LNCaP clone FGC (cell line): ENCODE measurements around the gene USP12.

Experiments used
- DNase-seq: peaks from one replicate; pipeline ENCODE4 v3.0.0-alpha.2; 2011; ENCODE audit warnings: low read depth
- H3K4me3 ChIP-seq: 2 replicates; pipeline ENCODE4 v1.5.1; 2011; ENCODE audit warnings: mild to moderate bottlenecking, low read depth, low read length, control low read depth
- TF ChIP-seq, protein P1 (sequence below): IDR thresholded peaks from 2 replicates; pipeline ENCODE4 v1.5.1; 2012; ENCODE audit warnings: mild to moderate bottlenecking; ENCODE audit not compliant: control insufficient read depth, insufficient read depth; ENCODE audit errors: extremely low read depth

USP12 gene

DNA sequence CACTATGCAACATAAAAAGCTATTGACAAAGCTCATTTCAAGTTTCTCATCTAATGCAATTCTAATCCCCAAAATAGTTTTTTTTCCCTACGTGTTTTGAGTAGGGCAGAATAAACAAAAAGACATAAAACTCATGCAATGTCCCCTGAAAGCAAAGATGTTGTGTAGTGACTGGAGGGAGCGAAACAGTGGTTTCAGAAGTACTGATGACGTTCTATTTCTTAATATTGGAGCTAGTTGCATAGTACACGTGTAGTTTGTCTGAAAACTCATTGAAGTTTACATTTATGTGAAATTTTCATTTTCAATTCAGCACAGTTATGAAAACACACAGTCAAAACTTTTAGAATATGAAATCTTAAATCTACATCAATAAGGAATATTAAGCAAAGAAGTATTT, 31.6 kb downstream of the USP12 start:
- TF ChIP-seq, protein P1, sequence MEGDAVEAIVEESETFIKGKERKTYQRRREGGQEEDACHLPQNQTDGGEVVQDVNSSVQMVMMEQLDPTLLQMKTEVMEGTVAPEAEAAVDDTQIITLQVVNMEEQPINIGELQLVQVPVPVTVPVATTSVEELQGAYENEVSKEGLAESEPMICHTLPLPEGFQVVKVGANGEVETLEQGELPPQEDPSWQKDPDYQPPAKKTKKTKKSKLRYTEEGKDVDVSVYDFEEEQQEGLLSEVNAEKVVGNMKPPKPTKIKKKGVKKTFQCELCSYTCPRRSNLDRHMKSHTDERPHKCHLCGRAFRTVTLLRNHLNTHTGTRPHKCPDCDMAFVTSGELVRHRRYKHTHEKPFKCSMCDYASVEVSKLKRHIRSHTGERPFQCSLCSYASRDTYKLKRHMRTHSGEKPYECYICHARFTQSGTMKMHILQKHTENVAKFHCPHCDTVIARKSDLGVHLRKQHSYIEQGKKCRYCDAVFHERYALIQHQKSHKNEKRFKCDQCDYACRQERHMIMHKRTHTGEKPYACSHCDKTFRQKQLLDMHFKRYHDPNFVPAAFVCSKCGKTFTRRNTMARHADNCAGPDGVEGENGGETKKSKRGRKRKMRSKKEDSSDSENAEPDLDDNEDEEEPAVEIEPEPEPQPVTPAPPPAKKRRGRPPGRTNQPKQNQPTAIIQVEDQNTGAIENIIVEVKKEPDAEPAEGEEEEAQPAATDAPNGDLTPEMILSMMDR = no peak
- no peak overlapping the region for H3K4me3 ChIP-seq
- DNase-seq = no peak

DNA sequence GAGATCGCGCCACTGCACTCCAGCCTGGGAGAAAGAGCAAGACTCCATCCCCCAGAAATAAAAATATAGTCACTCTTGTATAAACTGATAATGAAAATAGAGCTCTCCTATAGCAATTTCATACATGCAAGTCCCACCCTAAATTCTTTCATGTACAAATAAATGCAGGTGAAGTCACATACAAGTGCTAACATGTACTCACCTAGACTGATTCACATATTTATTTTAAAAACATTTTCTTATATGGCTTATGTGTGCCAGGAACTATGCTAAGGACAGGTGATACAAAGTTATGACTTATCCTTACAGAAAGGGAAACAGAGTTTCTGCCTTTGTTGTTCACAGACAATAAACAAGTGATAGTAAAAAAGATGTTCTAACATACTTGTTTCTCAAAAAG, 32.0 kb downstream of the USP12 start:
- no peak overlapping the region for H3K4me3 ChIP-seq
- DNase-seq = no peak
- TF ChIP-seq, protein P1 = no peak

DNA sequence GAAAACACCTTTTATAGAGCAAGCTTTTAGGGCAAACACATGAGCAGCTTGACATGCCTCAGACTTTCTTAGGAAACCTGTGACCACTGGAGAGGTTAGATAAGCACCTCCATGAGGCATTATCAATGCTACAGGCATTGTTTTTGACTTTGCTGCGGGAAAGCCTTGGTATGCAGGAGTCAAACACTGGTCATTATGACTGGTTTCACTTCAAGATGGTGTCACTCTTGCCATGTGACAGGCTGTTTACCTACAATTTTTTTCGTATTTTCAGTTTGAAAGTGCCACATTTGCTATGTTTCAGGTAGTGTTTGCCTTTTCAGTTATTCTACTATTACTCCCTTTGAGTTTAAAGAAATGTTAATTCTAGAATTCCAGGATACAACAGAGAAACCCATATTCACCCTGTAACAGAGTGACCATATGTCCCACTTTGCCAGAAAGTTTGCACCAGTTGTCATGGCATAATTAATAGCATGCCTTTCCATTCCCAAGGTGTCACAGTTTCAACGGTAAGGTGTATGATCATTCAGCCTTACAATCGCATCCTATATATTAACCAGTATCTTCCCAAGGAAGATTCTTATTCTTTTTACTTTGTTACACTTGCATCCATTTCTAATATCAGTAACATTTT, 33.0 kb downstream of the USP12 start:
- no peak for DNase-seq
- H3K4me3 ChIP-seq = no peak overlapping the region
- TF ChIP-seq, protein P1 = no peak

DNA sequence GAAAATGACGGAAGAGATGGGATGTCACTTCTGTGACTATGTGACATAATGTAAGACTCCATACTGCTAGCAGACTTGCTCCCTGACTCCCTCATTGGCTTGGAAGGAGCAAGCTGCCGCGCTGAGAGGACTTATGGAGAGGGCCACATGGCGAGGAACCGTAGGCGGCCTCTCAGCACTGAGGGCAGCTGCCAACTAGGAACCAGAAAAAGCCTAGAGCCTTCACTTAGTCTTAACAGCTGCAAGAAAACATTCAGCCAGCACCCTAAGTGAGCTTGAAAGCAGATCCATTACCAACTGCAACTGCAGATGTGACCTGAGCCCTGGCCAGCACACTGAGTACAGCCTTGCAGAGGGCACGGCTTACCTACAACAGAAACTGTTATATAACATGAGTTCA, 33.9 kb downstream of the USP12 start:
- no peak overlapping the region for H3K4me3 ChIP-seq
- TF ChIP-seq, protein P1 = no peak
- DNase-seq = no peak

DNA sequence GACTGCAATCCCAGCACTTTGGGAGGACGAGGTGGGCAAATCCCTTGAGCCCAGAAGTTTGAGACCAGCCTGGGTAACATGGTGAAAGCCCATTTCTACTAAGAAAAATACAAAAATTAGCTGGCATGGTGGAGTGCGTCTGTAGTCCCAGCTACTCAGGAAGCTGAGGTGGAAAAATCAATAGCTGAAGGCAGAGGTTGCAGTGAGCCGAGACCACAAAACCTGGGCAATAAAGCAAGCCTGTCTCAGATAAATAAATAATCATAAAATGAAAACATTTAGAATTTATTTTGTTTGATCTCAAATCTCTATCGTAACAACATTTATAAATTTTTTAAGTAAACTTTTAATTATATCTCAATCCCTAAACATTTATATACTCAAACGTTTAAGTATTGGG, 36.6 kb downstream of the USP12 start:
- TF ChIP-seq, protein P1 = no peak
- DNase-seq = no peak
- no peak overlapping the region for H3K4me3 ChIP-seq

DNA sequence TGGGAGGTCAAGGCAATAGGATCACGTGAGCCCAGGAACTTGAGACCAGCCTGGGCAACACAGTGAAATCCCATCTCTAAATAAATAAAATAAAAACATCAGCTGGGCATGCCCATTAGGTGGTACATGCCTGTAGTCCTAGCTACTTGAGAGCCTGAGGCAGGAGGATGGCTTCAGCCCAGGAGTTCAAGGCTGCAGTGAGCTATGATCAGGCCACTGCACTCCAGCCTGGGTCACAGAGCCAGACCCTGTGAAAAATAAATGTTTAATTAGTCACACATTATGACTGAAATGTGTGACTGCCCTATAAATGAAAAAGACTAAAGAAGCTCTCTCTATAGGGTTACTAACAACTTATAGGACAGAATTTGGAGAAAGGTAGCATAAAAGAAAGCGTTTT, 37.7 kb downstream of the USP12 start:
- TF ChIP-seq, protein P1 = no peak
- DNase-seq = no peak
- H3K4me3 ChIP-seq = no peak overlapping the region

DNA sequence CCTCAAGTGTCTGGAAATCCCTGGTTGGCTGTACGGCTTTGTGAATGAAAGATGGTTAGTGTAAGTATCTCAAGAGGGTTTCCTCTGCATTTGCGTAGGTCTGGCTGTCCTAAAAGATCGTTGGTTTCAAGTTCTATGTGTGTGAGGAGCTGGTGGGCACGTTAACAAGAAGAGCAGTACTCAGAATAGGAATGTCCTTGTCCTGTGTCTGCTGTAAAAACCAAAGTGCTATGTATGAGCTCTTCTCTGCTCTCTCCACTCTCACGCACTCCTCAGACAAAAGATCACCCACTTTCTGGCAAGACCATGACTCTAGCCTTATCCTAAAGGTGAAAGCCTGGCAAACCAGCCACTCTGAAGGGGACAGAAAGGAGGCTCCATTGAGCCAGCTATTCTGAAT, 39.1 kb downstream of the USP12 start:
- TF ChIP-seq, protein P1 = no peak
- H3K4me3 ChIP-seq = no peak overlapping the region
- no peak for DNase-seq
